Activated T-helper 17 cell treated with anti-CD3 and anti-CD28 coated beads, Interleukin-2, amount 50 U/mL, for 72 hours (primary cell): ENCODE measurements around the gene TELO2. TPM values are rescaled to one million over a fixed set of nuclear protein-coding genes. Genes with fewer than 3 reads are reported as not detected.
"Not testable (repeated sequence)": the region's sequence is repeated elsewhere in the genome, so short reads cannot be mapped to it uniquely, and the experiment has no call there.

ENCODE experiments used
- ATAC-seq: fragments of 150-1000 bp; cut with Tn5 transposase; replicated peaks from 2 replicates; pipeline ENCODE4 v1.10.0; 2021; ENCODE audit warnings: mild to moderate bottlenecking, moderate library complexity
- H3K27ac Mint-ChIP-seq: one replicate; pipeline ENCODE4 v1.8.0; 2022; ENCODE audit warnings: mixed read lengths
- H3K27me3 Mint-ChIP-seq: one replicate; pipeline ENCODE4 v1.8.0; 2022; ENCODE audit warnings: mixed read lengths
- H3K36me3 Mint-ChIP-seq: one replicate; pipeline ENCODE4 v1.8.0; 2022; ENCODE audit warnings: low read depth, mild to moderate bottlenecking, mixed read lengths
- H3K4me1 Mint-ChIP-seq: one replicate; pipeline ENCODE4 v1.8.0; 2022; ENCODE audit warnings: mixed read lengths
- H3K4me3 Mint-ChIP-seq: one replicate; pipeline ENCODE4 v1.8.0; 2022; ENCODE audit warnings: mild to moderate bottlenecking, mixed read lengths
- H3K9me3 Mint-ChIP-seq: one replicate; pipeline ENCODE4 v1.8.0; 2022; ENCODE audit warnings: mixed read lengths
- total RNA-seq, 2 donors: library from RNA; stranded (reverse); gene quantifications; one replicate each; pipeline ENCODE4 v1.2.3, GENCODE V29; 2022

TELO2 gene
- total RNA-seq, 2 donors from 2014 or later: 49.2 to 67.9 TPM

DNA sequence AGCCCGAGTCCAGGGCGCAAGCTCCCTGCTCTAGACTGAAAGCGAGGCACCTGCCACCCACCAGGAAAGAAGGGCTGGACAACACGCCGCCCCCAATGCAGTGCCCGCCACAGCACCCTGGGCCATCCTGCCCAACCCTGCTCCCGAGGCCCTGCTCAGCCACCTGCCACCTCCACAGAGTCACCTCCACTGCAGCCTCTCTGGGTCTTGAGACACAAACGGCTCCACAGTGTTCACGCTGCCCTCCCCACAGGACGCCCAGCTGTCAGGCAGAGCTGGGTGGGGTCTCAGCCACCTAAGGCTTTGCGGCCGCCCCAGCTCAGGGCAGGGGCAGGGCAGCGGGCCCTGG, 27.6 kb upstream of the TELO2 start:
- ATAC-seq: no peak
- no peaks in the 10 kb centered on the region for H3K4me1 Mint-ChIP-seq
- no peaks in the 10 kb centered on the region for H3K9me3 Mint-ChIP-seq
- H3K27me3 Mint-ChIP-seq: no peaks in the 10 kb centered on the region
- H3K36me3 Mint-ChIP-seq: peaks cover 10% of the 10 kb centered on the region
- no peak overlapping the region for H3K27ac Mint-ChIP-seq
- H3K4me3 Mint-ChIP-seq: no peak overlapping the region

DNA sequence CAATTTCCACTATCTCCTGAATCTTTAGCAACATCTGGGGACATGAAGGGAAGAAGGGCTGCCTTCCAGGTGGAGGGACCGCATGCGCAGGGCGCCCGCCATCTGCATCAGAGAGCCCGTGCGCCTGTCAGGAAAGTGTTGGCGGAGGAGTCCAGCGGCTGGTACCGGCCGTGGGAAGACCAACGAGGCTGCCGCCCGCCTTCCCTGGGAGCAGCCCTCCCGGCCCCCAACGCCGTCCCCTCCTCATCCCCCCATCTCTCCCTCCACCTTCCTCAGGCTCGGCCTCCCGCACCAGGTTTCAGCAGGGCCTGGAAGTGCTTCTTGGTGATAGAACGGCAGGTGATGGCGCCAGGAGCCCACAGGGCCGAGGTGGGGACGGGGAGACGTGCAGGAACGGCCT, 27.1 kb upstream of the TELO2 start:
- Mint-ChIP-seq H3K4me1 (no peaks in the 10 kb centered on the region), H3K9me3 (no peaks in the 10 kb centered on the region), H3K27ac (no peak overlapping the region), H3K36me3 (peaks cover 10% of the 10 kb centered on the region), H3K27me3 (no peaks in the 10 kb centered on the region), H3K4me3 (no peak overlapping the region)
- ATAC-seq: no peak

- ATAC-seq: no peak
- H3K36me3 Mint-ChIP-seq: peaks cover 10% of the 10 kb centered on the region
- no peak overlapping the region for H3K4me3 Mint-ChIP-seq
- no peaks in the 10 kb centered on the region for H3K9me3 Mint-ChIP-seq
- peak overlapping the region; percentile 46 for H3K27ac Mint-ChIP-seq
- H3K27me3 Mint-ChIP-seq: no peaks in the 10 kb centered on the region
- peaks cover 4% of the 10 kb centered on the region for H3K4me1 Mint-ChIP-seq
These were observed 26.1 kb upstream of the TELO2 start for GRCh38 chr16:1466968-1467521.

DNA sequence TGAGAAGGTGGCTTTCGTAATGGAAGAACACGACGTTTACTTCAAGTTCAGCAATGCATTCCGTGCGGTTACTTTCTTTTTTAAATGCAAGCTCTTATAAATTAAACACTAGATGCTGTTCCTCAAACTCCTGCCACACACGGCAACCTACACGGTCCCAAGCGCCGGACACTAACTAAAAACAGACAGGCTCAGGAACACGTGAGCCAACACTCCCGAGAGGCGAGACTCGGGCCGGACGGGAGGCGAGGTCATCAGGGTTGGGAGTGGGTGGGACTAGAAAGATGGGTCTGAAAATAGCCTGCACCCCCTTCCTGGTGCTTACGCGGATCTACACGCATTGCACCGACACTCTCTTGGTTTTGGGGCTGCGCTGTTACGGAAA, 24.7 kb upstream of the TELO2 start:
- Mint-ChIP-seq H3K36me3 (peaks cover 10% of the 10 kb centered on the region), H3K4me1 (peaks cover 10% of the 10 kb centered on the region), H3K27ac (no peak overlapping the region), H3K27me3 (no peaks in the 10 kb centered on the region), H3K4me3 (no peak overlapping the region), H3K9me3 (no peaks in the 10 kb centered on the region)
- ATAC-seq: no peak

DNA sequence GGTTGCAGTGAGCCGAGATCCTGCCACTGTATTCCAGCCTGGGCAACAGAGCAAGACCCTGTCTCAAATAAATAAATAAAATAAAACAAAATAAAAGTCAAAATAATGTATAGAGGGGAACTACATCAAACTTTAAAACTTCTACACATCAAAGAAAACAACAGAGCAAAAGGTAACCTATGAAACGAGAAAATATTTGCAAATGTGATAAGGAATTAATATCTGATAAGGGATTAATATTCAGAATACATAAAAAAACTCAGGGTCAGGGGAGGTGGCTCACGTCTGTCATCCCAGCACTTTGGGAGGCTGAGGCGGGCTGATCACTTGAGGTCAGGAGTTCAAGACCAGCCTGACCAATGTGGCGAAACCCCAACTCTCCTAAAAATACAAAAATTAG, 24.0 kb upstream of the TELO2 start:
- H3K27ac Mint-ChIP-seq, H3K4me1 Mint-ChIP-seq, H3K9me3 Mint-ChIP-seq, ATAC-seq, H3K36me3 Mint-ChIP-seq, H3K4me3 Mint-ChIP-seq, H3K27me3 Mint-ChIP-seq: not testable (repeated sequence)

GRCh38 chr16:1469693-1470201, 23.4 kb upstream of the TELO2 start:
- no peak overlapping the region for H3K27ac Mint-ChIP-seq
- no peak for ATAC-seq
- no peaks in the 10 kb centered on the region for H3K36me3 Mint-ChIP-seq
- H3K27me3 Mint-ChIP-seq: no peaks in the 10 kb centered on the region
- no peaks in the 10 kb centered on the region for H3K9me3 Mint-ChIP-seq
- H3K4me1 Mint-ChIP-seq: peaks cover 10% of the 10 kb centered on the region
- no peak overlapping the region for H3K4me3 Mint-ChIP-seq

DNA sequence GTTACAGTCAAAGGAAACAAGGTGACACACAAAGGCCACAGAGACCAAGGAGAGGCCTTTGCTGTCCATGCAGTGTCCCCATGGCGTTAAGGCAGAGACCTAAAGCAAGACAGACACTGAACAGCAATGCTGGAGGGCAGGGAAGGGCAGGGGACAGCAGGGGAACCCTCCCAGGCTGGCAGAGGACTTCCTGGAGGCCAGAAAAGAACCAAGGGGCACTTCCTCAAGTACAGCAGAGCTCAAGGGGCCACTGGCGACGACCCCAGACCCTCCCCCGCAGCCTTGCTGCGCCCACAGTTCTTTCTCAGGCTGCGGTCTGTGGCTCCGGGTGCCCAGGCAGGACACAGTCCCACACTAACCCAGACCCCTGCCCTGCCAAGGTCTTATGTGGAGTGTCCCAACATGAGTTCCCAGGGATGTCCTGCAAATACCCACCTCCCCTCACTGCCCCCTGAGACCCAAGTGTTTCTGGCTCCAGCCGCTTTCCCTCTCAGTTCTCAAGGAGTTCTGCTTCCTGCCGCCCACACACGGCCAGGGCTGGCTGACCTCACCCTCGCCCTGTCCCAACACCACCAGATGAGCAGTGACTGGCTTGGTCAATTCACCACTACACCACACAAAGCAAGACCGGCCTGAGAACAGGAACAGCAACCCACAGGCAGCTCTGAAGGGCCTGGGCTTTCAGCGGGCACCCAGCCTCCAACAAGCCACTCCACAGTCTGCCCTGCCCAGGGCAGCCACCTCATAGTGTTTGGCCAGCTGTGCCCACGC, 22.5 kb upstream of the TELO2 start:
- H3K36me3 Mint-ChIP-seq: no peaks in the 10 kb centered on the region
- peak overlapping the region; percentile 86 for H3K27ac Mint-ChIP-seq
- H3K4me3 Mint-ChIP-seq: no peak overlapping the region
- no peak for ATAC-seq
- no peaks in the 10 kb centered on the region for H3K27me3 Mint-ChIP-seq
- H3K4me1 Mint-ChIP-seq: peaks cover 10% of the 10 kb centered on the region
- no peaks in the 10 kb centered on the region for H3K9me3 Mint-ChIP-seq

DNA sequence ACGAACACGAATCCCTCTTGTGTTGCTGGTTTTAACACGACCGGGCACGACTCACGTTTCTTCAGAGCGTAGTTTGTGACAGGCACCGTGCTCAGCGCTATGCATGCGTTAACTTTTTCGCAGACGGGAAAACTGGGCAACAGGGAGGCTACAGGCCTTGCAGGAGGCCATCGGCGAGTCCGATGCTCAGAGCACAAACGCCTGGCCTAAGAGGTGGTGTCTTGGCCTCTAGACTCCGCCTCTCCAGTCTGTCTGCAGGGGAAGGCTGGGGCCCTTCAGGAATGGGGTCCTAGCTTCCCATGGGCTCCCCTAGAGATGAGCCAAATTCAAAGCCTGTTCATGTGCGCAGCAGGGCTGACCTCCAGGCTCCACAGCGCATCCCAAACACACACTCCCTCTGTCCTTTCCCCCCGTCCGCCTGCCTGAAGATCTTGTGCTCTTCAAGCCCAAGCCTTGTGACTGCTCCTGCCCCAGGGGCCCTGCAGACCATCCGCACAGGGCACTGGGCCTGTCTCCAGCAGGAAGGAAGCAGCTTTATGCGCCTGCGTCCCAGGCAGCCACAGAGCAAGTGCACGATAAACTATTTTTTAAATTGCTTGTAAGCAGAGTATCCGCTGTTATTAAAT, 21.5 kb upstream of the TELO2 start:
- no peaks in the 10 kb centered on the region for H3K27me3 Mint-ChIP-seq
- no peak for ATAC-seq
- H3K36me3 Mint-ChIP-seq: no peaks in the 10 kb centered on the region
- peaks cover 10% of the 10 kb centered on the region for H3K4me1 Mint-ChIP-seq
- no peaks in the 10 kb centered on the region for H3K9me3 Mint-ChIP-seq
- no peak overlapping the region for H3K4me3 Mint-ChIP-seq
- H3K27ac Mint-ChIP-seq: no peak overlapping the region

DNA sequence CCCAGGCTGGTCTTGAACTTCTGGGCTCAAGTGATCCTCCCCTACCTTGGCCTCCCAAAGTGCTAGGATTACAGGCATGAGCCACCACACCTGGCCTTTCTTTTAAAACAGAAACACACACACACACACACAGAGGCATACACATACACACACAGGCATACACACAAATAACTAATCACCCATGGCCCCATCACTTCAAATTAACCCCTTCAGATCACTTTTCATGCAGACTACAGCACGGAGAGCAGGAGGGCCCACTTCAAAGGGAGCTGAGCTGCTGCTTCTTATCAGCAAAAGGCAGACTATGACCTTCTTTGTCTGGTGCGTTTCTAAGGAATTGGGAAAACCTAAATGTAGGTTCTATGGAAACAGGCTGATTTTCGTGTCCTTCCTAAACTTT, 20.2 kb upstream of the TELO2 start:
- Mint-ChIP-seq H3K9me3 (no peaks in the 10 kb centered on the region), H3K4me3 (peak overlapping the region; percentile 48), H3K36me3 (no peaks in the 10 kb centered on the region), H3K4me1 (peaks cover 10% of the 10 kb centered on the region), H3K27me3 (no peaks in the 10 kb centered on the region), H3K27ac (no peak overlapping the region)
- ATAC-seq: no peak

DNA sequence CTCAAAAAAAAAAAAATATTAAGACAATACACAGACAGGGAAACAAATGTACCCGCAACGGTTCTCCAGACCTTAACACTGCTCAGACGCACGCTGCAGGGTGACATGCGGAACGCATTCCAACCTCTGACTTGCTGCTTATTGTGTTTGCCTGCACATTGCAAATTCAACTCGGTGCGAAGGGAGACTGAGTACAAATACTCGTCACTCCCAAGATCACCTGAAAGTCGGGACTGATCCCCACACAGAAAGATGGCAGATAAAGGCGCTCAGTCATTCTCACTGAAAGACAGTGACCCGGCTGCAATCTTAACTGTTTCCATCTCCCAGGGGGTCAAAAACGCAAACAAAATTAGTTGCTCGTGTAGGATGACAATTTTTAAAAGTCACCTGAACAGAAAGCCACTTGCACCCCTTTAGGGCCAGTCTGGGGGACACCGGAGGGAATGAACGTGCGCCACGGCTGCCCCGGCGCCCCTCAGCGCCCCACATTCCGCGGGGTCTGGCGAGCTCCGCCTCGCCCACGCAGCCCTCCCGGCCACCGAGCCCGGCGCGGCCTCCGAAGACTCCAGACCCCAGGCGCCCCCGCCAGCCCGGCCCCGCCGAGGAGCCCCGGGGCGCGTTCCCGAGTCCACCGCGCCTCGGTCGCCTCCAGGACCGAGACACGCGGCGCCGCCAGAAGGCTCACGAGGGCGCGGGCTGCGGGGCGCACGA, 18.9 kb upstream of the TELO2 start:
- Mint-ChIP-seq H3K27me3 (no peaks in the 10 kb centered on the region), H3K9me3 (no peaks in the 10 kb centered on the region), H3K27ac (no peak overlapping the region), H3K4me1 (peaks cover 10% of the 10 kb centered on the region), H3K4me3 (peak overlapping the region; percentile 74), H3K36me3 (no peaks in the 10 kb centered on the region)
- ATAC-seq: no peak

DNA sequence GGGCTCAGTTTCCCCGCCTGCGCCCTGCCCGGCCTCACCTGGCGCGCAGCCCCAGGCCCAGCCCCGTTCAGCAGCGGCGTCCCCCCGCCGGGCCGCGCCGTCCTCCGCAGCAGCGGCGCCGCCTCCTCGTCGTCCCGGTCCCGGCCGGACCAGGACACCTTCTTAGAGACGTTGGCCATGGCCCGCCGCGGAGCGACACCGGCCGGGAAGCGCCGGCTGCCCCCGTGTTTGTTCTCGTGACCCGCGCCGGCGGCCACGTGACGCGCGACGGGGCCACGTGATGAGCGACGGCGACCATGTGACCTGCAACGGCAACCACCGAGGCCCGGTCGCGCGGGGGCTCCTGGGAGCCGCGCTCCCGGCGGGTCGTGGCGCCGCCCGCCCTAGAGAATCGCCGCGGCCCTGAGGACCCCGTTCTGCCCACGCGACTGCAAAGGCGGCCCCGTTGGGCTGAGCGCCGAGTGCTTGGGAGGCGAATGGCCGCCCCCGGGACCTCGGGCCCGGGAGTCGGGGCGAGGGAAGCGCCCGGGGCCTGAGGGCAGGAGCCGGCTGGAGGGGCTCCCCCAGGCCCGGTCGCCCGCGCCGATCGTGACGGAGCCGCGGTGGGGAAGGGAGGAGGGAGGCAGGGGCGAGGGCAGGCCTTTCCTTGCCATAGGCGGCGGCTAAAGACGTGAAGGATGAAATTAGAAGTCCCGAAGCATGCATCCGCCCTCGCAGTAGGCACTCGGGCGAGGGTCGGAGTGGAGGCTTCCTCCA, 18.2 kb upstream of the TELO2 start, which contains the start of gene CLCN7:
TSS of gene CLCN7 (minus strand) at position 233 of the 756 bp plus-strand sequence. CDS start at position 179, 54 bp downstream.
- H3K27ac Mint-ChIP-seq: peak within 1 kb of the TSS; percentile 78
- peaks cover 10% of the 10 kb centered on the region for H3K4me1 Mint-ChIP-seq
- peak within 1 kb of the TSS; percentile 74 for H3K4me3 Mint-ChIP-seq
- no peaks in the 10 kb centered on the region for H3K9me3 Mint-ChIP-seq
- no peaks in the 10 kb centered on the region for H3K36me3 Mint-ChIP-seq
- H3K27me3 Mint-ChIP-seq: no peaks in the 10 kb centered on the region
- peak; percentile 98 for ATAC-seq

DNA sequence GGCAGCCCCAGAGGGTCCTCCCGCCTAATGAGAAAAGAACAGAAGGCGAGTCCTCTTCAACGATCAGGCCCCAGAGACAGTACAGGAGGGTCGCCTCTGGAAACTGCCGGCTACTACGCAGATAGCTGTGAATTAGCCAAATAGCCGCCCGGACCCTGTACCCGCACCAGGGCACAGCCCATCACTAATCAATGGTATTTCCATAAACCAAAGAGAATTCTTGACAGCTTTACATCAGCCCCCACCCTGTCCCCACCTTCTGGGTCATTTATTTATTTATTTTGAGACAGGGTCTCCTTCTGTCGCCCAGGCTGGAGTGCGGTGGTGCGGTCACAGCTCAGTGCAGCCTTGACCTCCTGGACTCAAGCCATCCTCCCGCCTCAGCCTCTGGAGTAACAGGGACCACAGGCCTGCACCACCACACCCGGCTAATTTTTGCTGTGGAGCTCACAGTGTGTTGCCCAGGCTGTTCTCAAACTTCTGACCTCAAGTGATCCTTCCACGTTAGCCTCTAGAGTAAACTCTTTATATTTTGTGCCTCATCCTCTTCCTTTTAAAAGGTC, 17.5 kb upstream of the TELO2 start:
- Mint-ChIP-seq H3K27me3 (no peaks in the 10 kb centered on the region), H3K4me3 (peak overlapping the region; percentile 73), H3K4me1 (peaks cover 10% of the 10 kb centered on the region), H3K9me3 (no peaks in the 10 kb centered on the region), H3K27ac (peak overlapping the region; percentile 78), H3K36me3 (no peaks in the 10 kb centered on the region)
- ATAC-seq: no peak

DNA sequence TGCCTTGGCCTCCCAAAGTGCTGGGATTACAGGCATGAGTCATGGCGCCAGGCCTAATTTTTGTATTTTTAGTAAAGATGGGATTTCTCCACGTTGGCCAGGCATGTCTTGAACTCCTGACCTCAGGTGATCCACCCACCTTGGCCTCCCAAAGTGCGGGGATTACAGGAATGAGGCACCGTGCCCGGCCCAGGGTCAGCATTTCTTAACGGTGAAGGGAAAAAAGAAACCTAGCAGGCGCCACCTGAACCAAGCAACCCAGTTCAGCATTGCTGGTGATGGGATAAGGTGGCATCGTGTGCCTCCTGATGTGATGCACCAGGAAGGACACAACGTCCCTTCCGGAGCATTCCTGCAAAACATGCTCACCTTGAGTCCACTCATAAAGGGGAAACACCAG, 16.1 kb upstream of the TELO2 start:
- no peaks in the 10 kb centered on the region for H3K9me3 Mint-ChIP-seq
- no peak overlapping the region for H3K4me3 Mint-ChIP-seq
- H3K4me1 Mint-ChIP-seq: peaks cover 6% of the 10 kb centered on the region
- H3K36me3 Mint-ChIP-seq: no peaks in the 10 kb centered on the region
- no peaks in the 10 kb centered on the region for H3K27me3 Mint-ChIP-seq
- no peak overlapping the region for H3K27ac Mint-ChIP-seq
- no peak for ATAC-seq

- not testable (repeated sequence) for H3K4me3 Mint-ChIP-seq, H3K27me3 Mint-ChIP-seq, H3K36me3 Mint-ChIP-seq, ATAC-seq, H3K9me3 Mint-ChIP-seq, H3K27ac Mint-ChIP-seq, H3K4me1 Mint-ChIP-seq
These were observed 14.2 kb upstream of the TELO2 start for GRCh38 chr16:1478937-1479336.
